Mesendoderm (in vitro differentiated cells): Measurements from ENCODE around the gene MYL6B.
"Not testable (repeated sequence)": the region's sequence is repeated elsewhere in the genome, so short reads cannot be mapped to it uniquely, and the experiment has no call there.

ENCODE experiments used
- DNase-seq: peaks from one replicate; pipeline ENCODE4 v3.0.0; 2013
- H2AK5ac ChIP-seq: 2 replicates; pipeline ENCODE4 v1.6.1; 2013; ENCODE audit warnings: low read length, inconsistent platforms
- H2BK120ac ChIP-seq: 2 replicates; pipeline ENCODE4 v1.6.1; 2013; ENCODE audit warnings: low read depth, mild to moderate bottlenecking, low read length, moderate library complexity, mixed read lengths
- H2BK15ac ChIP-seq: replicated peaks from 2 replicates; pipeline ENCODE4 v1.6.1; 2013; ENCODE audit warnings: low read depth, mild to moderate bottlenecking, moderate library complexity
- H2BK5ac ChIP-seq: 2 replicates; pipeline ENCODE4 v1.6.1; 2013; ENCODE audit warnings: low read length, inconsistent platforms
- H3K18ac ChIP-seq: 2 replicates; pipeline ENCODE4 v1.6.1; 2013; ENCODE audit warnings: mild to moderate bottlenecking, low read length, mixed read lengths
- H3K23ac ChIP-seq: one replicate; pipeline ENCODE4 v1.6.1; 2013; ENCODE audit warnings: low read length
- H3K27ac ChIP-seq: 2 replicates; pipeline ENCODE4 v1.5.1; 2013; ENCODE audit warnings: low read depth, mild to moderate bottlenecking, inconsistent platforms, low read length, moderate library complexity
- H3K27me3 ChIP-seq: 2 replicates; pipeline ENCODE4 v1.6.1; 2013; ENCODE audit warnings: low read length, control low read depth, mild to moderate bottlenecking, inconsistent platforms; ENCODE audit not compliant: insufficient read depth, poor library complexity
- H3K36me3 ChIP-seq: 2 replicates; pipeline ENCODE4 v1.6.1; 2013; ENCODE audit warnings: low read length, inconsistent platforms; ENCODE audit not compliant: control insufficient read depth, insufficient read depth
- H3K4ac ChIP-seq: one replicate; pipeline ENCODE4 v1.6.1; 2013; ENCODE audit warnings: low read depth, mild to moderate bottlenecking, low read length, moderate library complexity
- H3K4me1 ChIP-seq: 2 replicates; pipeline ENCODE4 v1.6.1; 2013; ENCODE audit warnings: low read depth, low read length, inconsistent platforms; ENCODE audit not compliant: control insufficient read depth
- H3K4me2 ChIP-seq: 2 replicates; pipeline ENCODE4 v1.6.1; 2013; ENCODE audit warnings: low read length
- H3K4me3 ChIP-seq: 2 replicates; pipeline ENCODE4 v1.5.1; 2013; ENCODE audit warnings: mild to moderate bottlenecking, low read length
- H3K56ac ChIP-seq: one replicate; pipeline ENCODE4 v1.6.1; 2013; ENCODE audit warnings: low read length
- H3K79me1 ChIP-seq: 2 replicates; pipeline ENCODE4 v1.6.1; 2013; ENCODE audit warnings: low read length, inconsistent platforms
- H3K79me2 ChIP-seq: 2 replicates; pipeline ENCODE4 v1.6.1; 2013; ENCODE audit warnings: mild to moderate bottlenecking, low read length; ENCODE audit not compliant: control insufficient read depth, insufficient read depth
- H3K9ac ChIP-seq: 2 replicates; pipeline ENCODE4 v1.6.1; 2013; ENCODE audit warnings: low read length, inconsistent platforms
- H4K5ac ChIP-seq: one replicate; pipeline ENCODE4 v1.6.1; 2013; ENCODE audit warnings: low read length
- H4K8ac ChIP-seq: one replicate; pipeline ENCODE4 v1.6.1; 2013; ENCODE audit warnings: low read depth, mild to moderate bottlenecking, control low read depth, low read length, moderate library complexity
- WGBS: extraction: QIAGEN DNeasy Blood & Tissue Kit; methylation state at CpG from one replicate; pipeline ENCODE4 v1.1.7; 2013; ENCODE audit warnings: low lambda C conversion rate, missing lambda C conversion rate; ENCODE audit not compliant: insufficient coverage; ENCODE audit errors: extremely low coverage; 5-methylcytosine and 5-hydroxymethylcytosine counted together

The MYL6B gene

DNA sequence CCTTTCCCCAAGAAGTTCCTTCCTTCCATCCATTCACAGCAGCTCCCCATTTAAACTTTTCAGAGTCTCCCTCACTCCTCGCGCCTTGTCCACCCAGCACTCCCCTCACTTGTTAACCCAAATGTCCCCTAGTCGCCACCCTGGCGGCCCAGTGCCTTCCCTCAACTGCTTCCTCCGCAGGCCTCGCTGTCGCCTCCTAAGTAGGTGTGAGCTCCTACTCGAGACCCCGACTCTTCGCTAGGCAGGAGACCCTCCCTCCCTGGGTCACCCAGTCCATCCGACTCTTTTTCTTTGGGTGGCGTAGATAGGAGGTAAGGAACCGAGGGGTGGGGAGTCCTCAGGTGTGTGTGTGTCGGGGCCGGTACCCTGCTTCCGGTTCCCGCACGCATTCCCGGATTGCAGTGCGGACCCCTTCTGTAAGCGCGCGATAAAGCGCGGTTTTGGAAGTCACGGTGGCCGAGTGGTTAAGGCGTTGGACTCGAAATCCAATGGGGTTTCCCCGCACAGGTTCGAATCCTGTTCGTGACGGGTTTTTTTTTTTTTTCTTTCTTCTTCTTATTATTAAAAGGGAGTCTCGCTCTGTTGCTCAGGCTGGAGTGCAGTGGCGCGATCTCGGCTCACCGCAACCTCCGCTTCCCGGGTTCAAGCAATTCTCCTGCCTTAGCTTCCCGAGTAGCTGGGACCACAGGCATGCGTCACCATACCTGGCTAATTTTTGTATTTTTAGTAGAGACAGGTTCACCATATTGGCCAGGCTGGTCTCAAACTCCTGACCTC is 37.7 kb downstream of the MYL6B start:
- Histone ChIP-seq H3K23ac (no peak overlapping the region), H3K9ac (peak overlapping the region; percentile 98), H2BK120ac (peak overlapping the region; percentile 23), H3K27ac (peak overlapping the region; percentile 85), H3K4me2 (peak overlapping the region; percentile 91), H3K79me1 (peaks cover 8% of the 10 kb centered on the region), H3K79me2 (peaks cover 26% of the 10 kb centered on the region), H4K5ac (no peak overlapping the region), H2BK15ac (no peak overlapping the region), H4K8ac (no peak overlapping the region), H3K4me1 (peaks cover 5% of the 10 kb centered on the region), H3K27me3 (no peaks in the 10 kb centered on the region), H3K56ac (peak overlapping the region; percentile 97), H2AK5ac (no peak overlapping the region), H2BK5ac (peak overlapping the region; percentile 76), H3K4ac (peak overlapping the region; percentile 60), H3K36me3 (no peaks in the 10 kb centered on the region), H3K18ac (peak overlapping the region; percentile 13), H3K4me3 (peak overlapping the region; percentile 97)
- no CpG with 5 or more reads among the region's 42 CpGs for WGBS
- peak; percentile 95 for DNase-seq

GRCh38 chr12:56190695-56191155 is 38.3 kb downstream of the MYL6B start:
- Histone ChIP-seq H3K4me3 (no peak overlapping the region), H4K8ac (no peak overlapping the region), H3K4me1 (peaks cover 5% of the 10 kb centered on the region), H3K79me2 (peaks cover 26% of the 10 kb centered on the region), H2AK5ac (no peak overlapping the region), H3K9ac (peak overlapping the region; percentile 61), H3K23ac (no peak overlapping the region), H3K4me2 (peak overlapping the region; percentile 34), H2BK5ac (no peak overlapping the region), H2BK120ac (no peak overlapping the region), H3K27ac (no peak overlapping the region), H3K79me1 (peaks cover 8% of the 10 kb centered on the region), H2BK15ac (no peak overlapping the region), H3K56ac (peak overlapping the region; percentile 15), H4K5ac (no peak overlapping the region), H3K18ac (peak overlapping the region; percentile 9), H3K27me3 (no peaks in the 10 kb centered on the region), H3K4ac (no peak overlapping the region), H3K36me3 (no peaks in the 10 kb centered on the region)
- peak; percentile 54 for DNase-seq
- WGBS, result no CpG with 5 or more reads among the region's 9 CpGs

DNA sequence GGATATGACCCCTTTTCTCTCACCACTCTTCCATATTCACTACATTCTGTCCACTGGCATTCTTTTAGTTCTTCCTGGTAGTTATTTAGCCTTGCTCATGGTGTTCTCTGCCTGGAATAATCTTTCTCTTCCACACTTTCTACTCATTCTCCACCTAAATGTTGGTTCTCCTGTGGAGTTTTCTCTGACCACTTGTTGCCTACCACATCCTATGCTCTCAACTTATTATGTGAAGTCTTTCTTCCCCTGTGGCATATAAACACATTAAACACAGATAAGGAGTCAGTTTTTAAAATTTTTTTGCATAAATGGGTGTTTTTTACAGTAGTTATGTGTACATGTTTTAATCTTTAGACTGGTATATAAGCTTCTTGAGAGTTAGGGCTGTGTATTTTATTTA is 40.2 kb downstream of the MYL6B start:
- no peak overlapping the region for H2BK120ac ChIP-seq
- no peak overlapping the region for H3K23ac ChIP-seq
- H2BK15ac ChIP-seq, result no peak overlapping the region
- H3K4me3 ChIP-seq, result no peak overlapping the region
- no peaks in the 10 kb centered on the region for H3K27me3 ChIP-seq
- no peak overlapping the region for H3K4me2 ChIP-seq
- peaks cover 3% of the 10 kb centered on the region for H3K4me1 ChIP-seq
- no peak overlapping the region for H3K4ac ChIP-seq
- H3K79me1 ChIP-seq, result peaks cover 3% of the 10 kb centered on the region
- no peak for DNase-seq
- H3K79me2 ChIP-seq, result peaks cover 13% of the 10 kb centered on the region
- H4K8ac ChIP-seq, result no peak overlapping the region
- H2AK5ac ChIP-seq, result no peak overlapping the region
- no peak overlapping the region for H3K9ac ChIP-seq
- no peak overlapping the region for H3K18ac ChIP-seq
- H3K27ac ChIP-seq, result no peak overlapping the region
- no peak overlapping the region for H4K5ac ChIP-seq
- no peak overlapping the region for H2BK5ac ChIP-seq
- H3K56ac ChIP-seq, result no peak overlapping the region
- no peaks in the 10 kb centered on the region for H3K36me3 ChIP-seq

- no CpG with 5 or more reads among the region's 1 CpG for WGBS
- Histone ChIP-seq H4K8ac (no peak overlapping the region), H3K79me2 (peaks cover 8% of the 10 kb centered on the region), H3K4me3 (no peak overlapping the region), H3K18ac (no peak overlapping the region), H3K56ac (peak overlapping the region; percentile 53), H2BK120ac (no peak overlapping the region), H3K36me3 (no peaks in the 10 kb centered on the region), H3K27me3 (no peaks in the 10 kb centered on the region), H2BK15ac (no peak overlapping the region), H3K4me2 (no peak overlapping the region), H3K27ac (no peak overlapping the region), H3K9ac (no peak overlapping the region), H4K5ac (peak overlapping the region; percentile 60), H3K4ac (no peak overlapping the region), H2BK5ac (no peak overlapping the region), H3K23ac (no peak overlapping the region), H3K79me1 (no peaks in the 10 kb centered on the region), H2AK5ac (no peak overlapping the region), H3K4me1 (no peaks in the 10 kb centered on the region)
- DNase-seq, result peak; percentile 88
Measured at GRCh38 chr12:56193025-56193578, 40.7 kb downstream of the MYL6B start.

GRCh38 chr12:56196818-56197550 is 44.6 kb downstream of the MYL6B start:
- H3K4me3 ChIP-seq, H2BK120ac ChIP-seq, H3K23ac ChIP-seq, H3K4ac ChIP-seq, H4K5ac ChIP-seq, H4K8ac ChIP-seq, H3K18ac ChIP-seq, H3K9ac ChIP-seq, H3K4me1 ChIP-seq, H2BK15ac ChIP-seq, H2AK5ac ChIP-seq, H3K27me3 ChIP-seq, H3K4me2 ChIP-seq, H3K27ac ChIP-seq, H3K36me3 ChIP-seq, H2BK5ac ChIP-seq, H3K79me2 ChIP-seq, H3K79me1 ChIP-seq: not testable (repeated sequence)
- peak; percentile 88 for DNase-seq
- H3K56ac ChIP-seq, result peak overlapping the region; percentile 15
- no CpG with 5 or more reads among the region's 11 CpGs for WGBS
